B cell (primary cell): ENCODE data around the gene TBCC. TPM values are rescaled to one million over a fixed set of nuclear protein-coding genes. Genes with fewer than 3 reads are reported as not detected.

Experiments
- ATAC-seq: fragments of 200-7000 bp; cut with Tn5 transposase; one replicate; pipeline ENCODE4 v1.10.0; 2021; ENCODE audit warnings: low read depth, mild to moderate bottlenecking, moderate number of reproducible peaks, moderate library complexity
- CTCF ChIA-PET: fragments of 350-600 bp; sonication (Branson Sonifier 250); formaldehyde crosslinking; loops from one replicate; lab custom pipeline; 2021; ENCODE audit warnings: antibody characterized with exemption, inconsistent platforms; lab: Charles Lee
- POLR2A ChIA-PET: fragments of 350-600 bp; sonication (Branson Sonifier 250); formaldehyde crosslinking; loops from one replicate; lab custom pipeline; 2021; ENCODE audit warnings: antibody characterized with exemption; lab: Charles Lee
- DNase-seq: peaks from one replicate; pipeline ENCODE4 v3.0.0; 2013
- H2AFZ ChIP-seq: 2 replicates; pipeline ENCODE4 v1.6.1; 2012; ENCODE audit warnings: mild to moderate bottlenecking, low read depth, low read length; ENCODE audit not compliant: insufficient read depth, poor library complexity, severe bottlenecking
- H3K27ac ChIP-seq, 2 donors: 1 replicate in 1 of 2; 2 replicates in 1 of 2; pipeline ENCODE4 v1.5.1; 2012 to 2013; ENCODE audit warnings: low read length in 2 of 2, mild to moderate bottlenecking in 2 of 2, moderate library complexity in 1 of 2
- H3K27me3 ChIP-seq, 4 experiments: fragments of 200-600 bp in 1 of 4; sonication (generic) in 1 of 4; replicated peaks in 1 of 4; 1 replicate in 2 of 4; 2 replicates in 2 of 4; pipeline versions ENCODE4 v1.6.1 to v1.7.0; 2013 to 2016; ENCODE audit warnings: low read length in 3 of 4, mild to moderate bottlenecking in 2 of 4, mixed read lengths in 1 of 4, moderate library complexity in 1 of 4; ENCODE audit not compliant: insufficient read depth in 4 of 4, control insufficient read depth in 3 of 4; ENCODE audit errors: control extremely low read depth in 1 of 4
- H3K36me3 ChIP-seq, 2 experiments: replicated peaks in 1 of 2; 1 replicate in 1 of 2; 2 replicates in 1 of 2; pipeline versions ENCODE4 v1.6.1 to v1.7.1; 2013; ENCODE audit warnings: low read length in 1 of 2; ENCODE audit not compliant: insufficient read depth in 2 of 2, control insufficient read depth in 1 of 2; ENCODE audit errors: control extremely low read depth in 1 of 2, extremely low read depth in 1 of 2
- H3K4me1 ChIP-seq, 2 donors: fragments of 200-600 bp in 1 of 2; sonication (generic) in 1 of 2; 1 replicate in 1 of 2; 2 replicates in 1 of 2; pipeline versions ENCODE4 v1.5.1 to v1.6.1; 2013 to 2017; ENCODE audit warnings: low read length in 2 of 2; ENCODE audit not compliant: control insufficient read depth in 2 of 2, insufficient read depth in 2 of 2
- H3K4me2 ChIP-seq: replicated peaks from 2 replicates; pipeline ENCODE3; 2012; ENCODE audit warnings: mild to moderate bottlenecking, low read depth, low read length; ENCODE audit not compliant: poor library complexity, severe bottlenecking
- H3K4me3 ChIP-seq, 5 experiments: fragments of 200-600 bp in 1 of 5; sonication (generic) in 1 of 5; 1 replicate in 3 of 5; 2 replicates in 2 of 5; pipeline versions ENCODE4 v1.5.1 to v1.7.0; 2011 to 2016; ENCODE audit warnings: low read length in 4 of 5, mild to moderate bottlenecking in 4 of 5, low read depth in 2 of 5, control low read depth in 1 of 5, moderate library complexity in 1 of 5; ENCODE audit not compliant: insufficient read depth in 1 of 5; ENCODE audit errors: control extremely low read depth in 1 of 5, extremely low read depth in 1 of 5
- H3K79me2 ChIP-seq: fragments of 200-600 bp; sonication (generic); one replicate; pipeline ENCODE4 v1.6.0; 2016; ENCODE audit warnings: low read length; ENCODE audit not compliant: control insufficient read depth, insufficient read depth
- H3K9ac ChIP-seq: fragments of 200-600 bp; sonication (generic); 2 replicates; pipeline ENCODE4 v1.6.1; 2017; ENCODE audit warnings: mild to moderate bottlenecking, low read length, moderate library complexity
- H3K9me3 ChIP-seq, 3 donors: one replicate each; pipeline versions ENCODE4 v1.6.1 to v1.7.1; 2013; ENCODE audit warnings: low read length in 2 of 3; ENCODE audit not compliant: control insufficient read depth in 2 of 3, insufficient read depth in 1 of 3; ENCODE audit errors: control extremely low read depth in 1 of 3
- H4K20me1 ChIP-seq: 2 replicates; pipeline ENCODE4 v1.6.0; 2012; ENCODE audit warnings: mild to moderate bottlenecking, low read length; ENCODE audit not compliant: insufficient read depth, control insufficient read depth, poor library complexity, severe bottlenecking
- H3K27ac Mint-ChIP-seq: one replicate; pipeline ENCODE4 v1.8.0; 2021; ENCODE audit warnings: mixed read lengths
- H3K27me3 Mint-ChIP-seq: one replicate; pipeline ENCODE4 v1.8.0; 2021; ENCODE audit warnings: mixed read lengths
- H3K4me1 Mint-ChIP-seq: one replicate; pipeline ENCODE4 v1.8.0; 2021; ENCODE audit warnings: mixed read lengths
- H3K4me3 Mint-ChIP-seq: one replicate; pipeline ENCODE4 v1.8.0; 2021; ENCODE audit warnings: mixed read lengths
- H3K9me3 Mint-ChIP-seq: one replicate; pipeline ENCODE4 v1.8.0; 2022; ENCODE audit warnings: mixed read lengths; ENCODE audit not compliant: insufficient read depth
- EZH2 ChIP-seq: IDR thresholded peaks from 2 replicates; pipeline ENCODE4 v1.6.1; 2012; ENCODE audit warnings: borderline replicate concordance, low read depth, mild to moderate bottlenecking, moderate library complexity, low read length; ENCODE audit not compliant: insufficient read depth, poor library complexity, severe bottlenecking
- WGBS: methylation state at CpG from one replicate; pipeline ENCODE4 v1.1.5; 2013; ENCODE audit warnings: missing lambda C conversion rate; ENCODE audit not compliant: insufficient coverage; 5-methylcytosine and 5-hydroxymethylcytosine counted together
- intact Hi-C: fragments of 100-400 bp; cut with micrococcal nuclease; formaldehyde crosslinking; loops from one replicate; pipeline ENCODE4 v1.10.0; 2022
- polyA plus RNA-seq: library from polyadenylated mRNA; depleted of rRNA; stranded (reverse); fragments of >200 nt; gene quantifications from 2 replicates; pipeline ENCODE4 v1.2.3, GENCODE V29; 2012
- total RNA-seq, 2 donors: library from RNA; stranded (reverse); fragments of 120-200 nt in 1 of 2; gene quantifications; 1 replicate in 1 of 2; 2 replicates in 1 of 2; pipeline versions ENCODE4 v1.2.3 to v1.2.4, GENCODE V29; 2013 to 2022
- TF ChIP-seq, protein P1 (sequence below): fragments of 200-600 bp; IDR thresholded peaks from one replicate; pipeline ENCODE4 v1.8.0; 2022; ENCODE audit warnings: antibody characterized with exemption, mild to moderate bottlenecking

The TBCC gene
- total and polyA plus RNA-seq, 2 donors (not counting 1 experiment from before 2014, with no cell fraction given) = 35.7 to 55.7 TPM

DNA sequence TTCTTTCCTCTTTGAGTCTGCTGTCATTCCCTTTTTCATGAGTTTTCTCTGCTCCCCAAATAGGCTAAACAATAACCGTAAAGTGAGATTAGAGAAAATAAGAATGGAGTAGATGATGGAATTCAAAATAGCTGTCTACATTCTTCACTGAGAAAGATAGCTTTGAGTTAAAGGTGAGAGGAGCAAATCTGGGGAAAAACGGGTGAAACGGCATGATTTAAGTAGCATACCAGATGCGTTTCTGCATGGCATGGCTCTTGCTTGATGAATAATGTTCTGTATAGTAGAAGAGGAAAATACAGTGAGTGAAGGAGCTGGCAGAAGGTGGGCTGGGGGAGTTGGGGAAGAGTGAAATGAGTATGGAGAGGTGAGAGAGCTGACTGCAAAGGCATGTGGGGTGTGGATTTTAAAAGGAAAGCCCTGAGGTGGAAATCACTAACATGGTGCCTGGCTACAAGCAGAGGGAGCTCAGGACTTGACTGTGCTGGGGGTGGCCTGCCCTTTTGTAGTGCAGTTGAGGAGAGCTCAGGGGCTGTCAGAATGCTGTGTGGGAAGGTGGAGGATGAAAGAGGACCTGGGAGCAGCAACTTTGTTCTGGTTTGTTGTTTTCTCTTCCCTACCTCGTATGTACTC is 44.8 kb upstream of the TBCC start:
- H3K9ac ChIP-seq = no peak overlapping the region
- ATAC-seq = no peak
- peaks cover 68% of the 10 kb centered on the region for H3K79me2 ChIP-seq
- no peak overlapping the region for H2AFZ ChIP-seq
- H3K4me1 ChIP-seq = peaks cover 33 to 40% of the 10 kb centered on the region in 2 donors
- no peaks in the 10 kb centered on the region for H3K27me3 Mint-ChIP-seq
- no peak overlapping the region for H3K4me3 ChIP-seq
- no peak for DNase-seq
- 89% methylated on average over 3 of the region's 5 CpGs for WGBS
- peaks cover 30% of the 10 kb centered on the region for H3K4me1 Mint-ChIP-seq
- peak overlapping the region; percentile 60 for H3K27ac Mint-ChIP-seq
- TF ChIP-seq, protein P1, sequence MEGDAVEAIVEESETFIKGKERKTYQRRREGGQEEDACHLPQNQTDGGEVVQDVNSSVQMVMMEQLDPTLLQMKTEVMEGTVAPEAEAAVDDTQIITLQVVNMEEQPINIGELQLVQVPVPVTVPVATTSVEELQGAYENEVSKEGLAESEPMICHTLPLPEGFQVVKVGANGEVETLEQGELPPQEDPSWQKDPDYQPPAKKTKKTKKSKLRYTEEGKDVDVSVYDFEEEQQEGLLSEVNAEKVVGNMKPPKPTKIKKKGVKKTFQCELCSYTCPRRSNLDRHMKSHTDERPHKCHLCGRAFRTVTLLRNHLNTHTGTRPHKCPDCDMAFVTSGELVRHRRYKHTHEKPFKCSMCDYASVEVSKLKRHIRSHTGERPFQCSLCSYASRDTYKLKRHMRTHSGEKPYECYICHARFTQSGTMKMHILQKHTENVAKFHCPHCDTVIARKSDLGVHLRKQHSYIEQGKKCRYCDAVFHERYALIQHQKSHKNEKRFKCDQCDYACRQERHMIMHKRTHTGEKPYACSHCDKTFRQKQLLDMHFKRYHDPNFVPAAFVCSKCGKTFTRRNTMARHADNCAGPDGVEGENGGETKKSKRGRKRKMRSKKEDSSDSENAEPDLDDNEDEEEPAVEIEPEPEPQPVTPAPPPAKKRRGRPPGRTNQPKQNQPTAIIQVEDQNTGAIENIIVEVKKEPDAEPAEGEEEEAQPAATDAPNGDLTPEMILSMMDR = no peak
- no peak for TF ChIP-seq EZH2
- ChIA-PET POLR2A (interaction anchor here (0.6 to 1.9 kb wide), 6 partner anchors 8 to 1478 kb away, joined by 3 to 9 read pairs (median 4); partner anchors contain the start of gene TBCC), CTCF (no interaction called here)
- H3K9me3 ChIP-seq = no peaks in the 10 kb centered on the region
- no peaks in the 10 kb centered on the region for H3K9me3 Mint-ChIP-seq
- H3K36me3 ChIP-seq = peaks cover 2 to 5% of the 10 kb centered on the region in 2 experiments
- no peak overlapping the region for H3K4me2 ChIP-seq
- no peak overlapping the region for H3K4me3 Mint-ChIP-seq
- H3K27me3 ChIP-seq = no peaks in the 10 kb centered on the region
- peak overlapping the region; percentile 10 to 13 for H3K27ac ChIP-seq
- peaks cover 13% of the 10 kb centered on the region for H4K20me1 ChIP-seq
- intact Hi-C loops = no loop called here

DNA sequence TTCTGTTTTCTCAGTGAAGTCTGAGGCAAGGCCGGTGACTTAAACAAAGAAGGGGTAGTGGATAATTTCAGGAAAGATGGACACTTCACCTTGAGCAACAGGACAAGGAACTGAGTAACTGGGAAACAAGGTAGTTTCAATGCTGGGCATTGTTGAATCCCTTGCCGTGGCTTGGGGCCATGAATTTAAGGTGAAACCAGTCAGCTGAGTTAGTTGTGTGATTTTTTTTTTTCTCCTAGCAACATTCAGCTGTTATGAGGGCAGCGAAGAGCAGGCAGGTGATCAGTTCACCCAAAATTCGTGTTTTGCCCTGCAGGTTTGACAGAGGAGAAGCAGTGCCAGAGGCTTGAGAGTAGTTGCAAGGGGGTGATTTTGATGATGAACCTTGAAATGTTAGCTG is 42.8 kb upstream of the TBCC start:
- Histone ChIP-seq H3K36me3 (peaks cover 2 to 5% of the 10 kb centered on the region in 2 experiments), H3K9me3 (no peaks in the 10 kb centered on the region), H3K4me3 (no peak overlapping the region), H2AFZ (no peak overlapping the region), H3K27me3 (no peaks in the 10 kb centered on the region), H4K20me1 (peaks cover 13% of the 10 kb centered on the region), H3K27ac (peak overlapping the region; percentile 10 to 19), H3K79me2 (peaks cover 74% of the 10 kb centered on the region), H3K4me1 (peaks cover 46 to 51% of the 10 kb centered on the region in 2 donors), H3K4me2 (no peak overlapping the region), H3K9ac (no peak overlapping the region)
- TF ChIP-seq EZH2 = no peak
- TF ChIP-seq, protein P1 = no peak
- DNase-seq (no peak), ATAC-seq (no peak)
- 83% methylated on average over 3 of the region's 4 CpGs for WGBS
- Mint-ChIP-seq H3K4me1 (peaks cover 42% of the 10 kb centered on the region), H3K4me3 (no peak overlapping the region), H3K9me3 (no peaks in the 10 kb centered on the region), H3K27ac (peak overlapping the region; percentile 57), H3K27me3 (no peaks in the 10 kb centered on the region)
- ChIA-PET POLR2A (interaction anchor here (1.9 kb wide), 1 partner anchor 42 kb away, joined by 9 read pairs; no protein-coding TSS in a partner anchor), CTCF (interaction anchor here (0.7 kb wide), 1 partner anchor 225 kb away, joined by 4 read pairs; the partner anchor contains the start of genes KLHDC3 and MEA1)
- intact Hi-C loops = loop anchor here (10.0 kb wide), 1 partner anchor 224 kb away; the partner anchor contains the start of gene UBR2
